ENCODE results near the gene TAF9B. TPM values are rescaled to one million over a fixed set of nuclear protein-coding genes. Genes with fewer than 3 reads are reported as not detected.
"Not testable (repeated sequence)": the region's sequence is repeated elsewhere in the genome, so short reads cannot be mapped to it uniquely, and the experiment has no call there.

Gene TAF9B
- total RNA-seq, 2 experiments from 2014 or later, result 17.6 to 18.3 TPM

GRCh38 chrX:78098108-78098507 lies 41.3 kb downstream of the TAF9B start:
- CTCF ChIA-PET, result interaction anchor here (0.5 kb wide), 1 partner anchor 464 kb away, joined by 3 read pairs; no protein-coding TSS in a partner anchor
- peaks cover 18% of the 10 kb centered on the region for H3K4me1 Mint-ChIP-seq
- no peak overlapping the region for H3K27ac Mint-ChIP-seq
- POLR2A ChIA-PET, result no interaction called here
- ATAC-seq (peak; percentile 58), DNase-seq (no peak)
- H3K9me3 Mint-ChIP-seq (ENCODE audit: low read depth), result peaks cover 8% of the 10 kb centered on the region
- peaks cover 6% of the 10 kb centered on the region for H3K36me3 Mint-ChIP-seq (ENCODE audit: low read depth)
- H3K27me3 Mint-ChIP-seq, result no peaks in the 10 kb centered on the region
- intact Hi-C loops (cut with DNase I, micrococcal nuclease), result no loop called here
- no peak overlapping the region for H3K4me3 Mint-ChIP-seq

GRCh38 chrX:78092296-78092695 lies 47.2 kb downstream of the TAF9B start:
- ATAC-seq, result peak; percentile 81
- no peaks in the 10 kb centered on the region for H3K27me3 Mint-ChIP-seq
- H3K4me1 Mint-ChIP-seq, result peaks cover 3% of the 10 kb centered on the region
- H3K4me3 Mint-ChIP-seq, result no peak overlapping the region
- intact Hi-C loops (cut with DNase I, micrococcal nuclease), result loop anchor here in 1 of 2 experiments (5.0 kb wide), 2 partner anchors 55 to 645 kb away; partner anchors contain the start of gene FGF16
- H3K27ac Mint-ChIP-seq, result no peak overlapping the region
- CTCF ChIA-PET, result interaction anchor here (0.6 to 1.5 kb wide), 5 partner anchors 9 to 1268 kb away, joined by 3 to 5 read pairs (median 4); no protein-coding TSS in a partner anchor
- H3K9me3 Mint-ChIP-seq (ENCODE audit: low read depth), result peaks cover 3% of the 10 kb centered on the region
- no peaks in the 10 kb centered on the region for H3K36me3 Mint-ChIP-seq (ENCODE audit: low read depth)
- peak; percentile 29 for DNase-seq
- POLR2A ChIA-PET, result no interaction called here

- POLR2A ChIA-PET; H3K9me3 Mint-ChIP-seq (ENCODE audit: low read depth); H3K4me1 Mint-ChIP-seq; H3K4me3 Mint-ChIP-seq; H3K36me3 Mint-ChIP-seq (ENCODE audit: low read depth); DNase-seq; H3K27ac Mint-ChIP-seq; ATAC-seq; intact Hi-C loops (cut with DNase I, micrococcal nuclease); CTCF ChIA-PET; H3K27me3 Mint-ChIP-seq: not testable (repeated sequence)
Measured at GRCh38 chrX:78081413-78081812, 58.0 kb downstream of the TAF9B start.

Other genes with a start within 250 kb of the TAF9B start
- 10 to 100 TPM; 35.0 to 40.6 TPM for gene MAGT1, start 244.2 kb downstream of the TAF9B start, total RNA-seq
- 100 to 1,000 TPM; 303 to 375 TPM for gene COX7B, start 240.2 kb downstream of the TAF9B start, total RNA-seq
- gene ATP7A, start 229.0 kb downstream of the TAF9B start, total RNA-seq, result 1 to 10 TPM; 9.5 to 9.7 TPM
- under 1 TPM in 1 of 2 experiments, not detected in 1; 0.55 TPM for gene PGAM4, start 170.0 kb downstream of the TAF9B start, total RNA-seq
- 1,000 to 10,000 TPM; 1,263 to 1,446 TPM for gene PGK1, start 35.4 kb downstream of the TAF9B start, total RNA-seq
- 1 to 10 TPM; 3.1 TPM for gene CYSLTR1, start 188.0 kb upstream of the TAF9B start, total RNA-seq

Data from activated CD4-positive, alpha-beta T cell treated with anti-CD3 and anti-CD28 coated beads for 36 hours (primary cell).